ENCODE results near the gene BRD3OS.

Gene BRD3OS

GRCh38 chr9:134024828-134025605 is at the start of gene BRD3OS:
BRD3OS (plus strand) TSS chr9:134025481; CDS start chr9:134026748, 1,267 bp downstream.
- H3K4me3 ChIP-seq (ENCODE audit: low read depth, low read length), result peak within 1 kb of the TSS; percentile 73
- TF ChIP-seq CTCF (IDR thresholded peaks at IDR 0.05; ENCODE audit: low read depth, low read length), result no peak

DNA sequence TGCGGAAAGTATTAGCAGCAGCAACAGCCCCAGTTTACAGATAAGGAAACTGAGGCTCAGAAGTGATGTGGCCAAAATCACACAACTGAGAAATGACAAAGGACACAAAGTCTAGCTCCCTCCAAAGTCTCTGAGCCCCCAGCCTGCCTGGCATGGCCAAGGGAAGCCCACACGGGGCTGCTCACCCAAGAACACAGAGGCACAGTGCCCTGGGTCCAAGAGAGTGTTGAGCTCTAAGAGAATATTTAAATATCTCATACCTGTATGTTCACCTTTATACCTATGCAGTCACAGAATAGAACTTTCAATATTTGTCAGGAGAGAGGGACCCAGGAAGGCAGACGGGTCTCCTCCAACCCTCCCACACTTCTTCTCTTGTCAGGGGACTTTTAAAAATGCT is 49.8 kb upstream of the BRD3OS start:
- no peak for TF ChIP-seq CTCF (IDR thresholded peaks at IDR 0.05; ENCODE audit: low read depth, low read length)
- H3K4me3 ChIP-seq (ENCODE audit: low read depth, low read length), result no peak overlapping the region

DNA sequence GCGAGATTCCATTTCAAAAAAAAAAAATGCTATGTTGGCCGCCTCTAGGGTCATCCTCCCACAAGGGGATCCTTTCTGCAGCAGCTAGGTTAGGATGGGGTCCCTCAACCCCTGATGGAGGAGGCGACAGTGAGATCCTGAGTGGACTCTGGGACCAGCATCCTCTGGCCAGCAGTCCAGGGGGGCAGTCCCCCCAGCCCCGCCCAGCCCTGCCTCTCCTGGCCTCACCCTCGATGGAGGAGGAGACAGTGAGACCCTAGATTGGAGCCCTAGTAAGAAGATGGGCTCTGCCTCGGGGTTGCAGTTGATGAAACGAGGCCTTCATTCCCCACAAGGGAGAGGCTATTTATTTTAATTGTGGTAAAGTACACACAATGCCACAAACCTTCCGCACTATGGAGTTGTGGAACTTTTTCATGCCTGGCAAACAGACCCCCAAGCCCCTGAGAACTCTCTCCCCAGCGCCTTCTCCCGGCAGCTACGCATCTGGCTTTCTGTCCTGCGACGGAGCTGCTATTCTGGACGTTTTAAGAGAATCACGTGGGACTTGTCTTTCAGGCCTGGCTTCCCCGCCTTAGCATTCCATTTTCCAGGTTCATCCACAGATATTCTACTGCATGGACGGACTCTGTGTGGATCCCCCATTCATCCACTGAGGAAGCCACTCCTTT is 49.0 kb upstream of the BRD3OS start:
- TF ChIP-seq CTCF (IDR thresholded peaks at IDR 0.05; ENCODE audit: low read depth, low read length), result no peak

DNA sequence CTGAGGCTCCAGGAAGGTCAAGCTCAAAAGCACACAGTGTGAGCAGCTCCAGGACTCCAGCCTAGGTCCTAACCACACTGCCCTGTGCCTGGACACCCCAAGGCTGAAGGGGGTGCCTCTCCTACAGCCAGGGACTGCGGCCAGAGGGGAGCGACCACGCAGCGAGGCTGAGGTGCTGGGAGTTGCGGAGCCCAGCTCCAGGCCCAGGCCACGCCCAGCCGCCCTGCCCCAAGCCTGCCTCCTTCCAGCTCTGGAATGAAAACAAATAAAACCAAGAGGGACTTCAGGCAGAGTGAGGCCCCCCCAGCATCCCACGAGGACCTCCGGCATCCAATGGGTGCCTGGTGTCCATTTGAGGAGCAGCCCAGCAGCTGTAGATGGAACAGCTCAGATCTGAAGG is 48.4 kb upstream of the BRD3OS start:
- H3K4me3 ChIP-seq (ENCODE audit: low read depth, low read length), result no peak overlapping the region
- TF ChIP-seq CTCF (IDR thresholded peaks at IDR 0.05; ENCODE audit: low read depth, low read length), result no peak

More for the DNA sequence above, 49.0 kb upstream of the BRD3OS start:
- H3K4me3 ChIP-seq (ENCODE audit: low read depth, low read length), result no peak overlapping the region

- no peak for TF ChIP-seq CTCF (IDR thresholded peaks at IDR 0.05; ENCODE audit: low read depth, low read length)
- H3K4me3 ChIP-seq (ENCODE audit: low read depth, low read length), result no peak overlapping the region
These were observed 47.7 kb upstream of the BRD3OS start for GRCh38 chr9:133977421-133978201.

DNA sequence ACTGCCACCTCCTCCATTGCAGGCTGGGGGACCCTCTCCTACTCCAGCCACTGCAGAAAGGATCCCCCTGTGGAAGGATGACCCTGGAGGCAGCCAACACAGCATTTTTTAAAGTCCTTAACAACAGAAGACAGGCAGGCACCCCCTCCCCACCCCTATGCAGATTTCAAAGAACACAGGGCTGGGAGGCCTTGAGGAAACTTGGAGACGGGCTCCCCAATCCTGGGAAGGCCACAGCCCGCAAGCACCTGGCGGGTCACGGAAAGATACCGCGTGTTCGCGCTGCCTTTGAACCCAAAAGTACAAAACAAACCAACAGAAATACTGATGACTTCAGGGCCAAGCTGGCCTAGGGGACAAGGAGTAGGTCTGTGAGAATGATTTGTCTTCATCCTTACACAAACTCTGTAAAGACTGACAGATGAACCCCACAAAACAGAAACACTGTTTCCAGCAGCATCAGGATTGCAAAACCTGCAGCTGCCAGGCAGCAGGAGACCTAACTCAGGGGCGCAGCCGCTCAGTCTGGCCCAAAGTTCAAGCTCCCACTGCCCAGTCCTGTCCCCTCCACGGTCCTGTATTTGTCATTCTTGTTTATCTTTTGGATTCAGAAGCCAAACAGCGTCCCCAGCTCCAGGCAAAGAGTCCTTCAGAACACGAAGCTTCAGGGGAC is 46.9 kb upstream of the BRD3OS start:
- no peak overlapping the region for H3K4me3 ChIP-seq (ENCODE audit: low read depth, low read length)
- no peak for TF ChIP-seq CTCF (IDR thresholded peaks at IDR 0.05; ENCODE audit: low read depth, low read length)
